ENCODE results near the gene CORIN.

Gene CORIN

DNA sequence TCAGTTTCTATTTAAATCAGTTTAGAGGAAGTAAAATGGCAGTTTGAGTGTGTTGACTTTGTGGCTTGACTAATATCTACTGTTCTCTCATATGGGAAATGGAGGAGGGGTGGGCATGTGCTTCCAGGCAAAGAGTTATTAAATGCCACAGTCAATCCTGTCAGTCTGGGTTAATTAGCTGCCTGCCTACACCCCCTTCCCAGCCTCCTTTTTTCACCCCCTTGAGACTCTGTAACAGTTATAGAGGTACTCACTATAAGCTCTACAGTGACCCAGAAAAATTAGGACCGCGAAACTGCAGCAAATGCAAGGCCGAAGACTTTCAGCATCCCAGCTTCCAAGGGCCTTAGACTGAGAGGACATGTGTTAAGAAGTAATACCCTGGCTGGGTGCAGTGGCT lies 165.2 kb downstream of the CORIN start:
- no peak for DNase-seq

DNA sequence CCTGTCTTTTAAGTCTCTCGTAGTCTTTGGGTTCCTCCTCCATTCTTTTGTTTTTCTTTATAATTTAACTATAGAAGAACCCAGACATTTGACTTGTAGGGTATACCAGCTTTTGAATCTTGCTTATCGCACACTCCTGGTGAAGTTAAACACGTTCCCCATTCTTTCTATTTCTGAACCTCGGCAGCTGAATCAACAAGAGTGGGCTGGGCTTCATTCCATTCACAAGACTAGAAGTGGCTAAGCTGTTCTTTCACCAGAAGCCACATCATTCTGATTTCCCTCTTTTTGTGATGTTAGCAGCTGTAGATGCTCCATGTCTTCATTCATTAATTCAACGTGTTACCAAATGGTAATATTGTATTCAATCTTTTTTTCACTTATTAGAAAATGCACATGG lies 167.9 kb downstream of the CORIN start:
- no peak for DNase-seq

DNA sequence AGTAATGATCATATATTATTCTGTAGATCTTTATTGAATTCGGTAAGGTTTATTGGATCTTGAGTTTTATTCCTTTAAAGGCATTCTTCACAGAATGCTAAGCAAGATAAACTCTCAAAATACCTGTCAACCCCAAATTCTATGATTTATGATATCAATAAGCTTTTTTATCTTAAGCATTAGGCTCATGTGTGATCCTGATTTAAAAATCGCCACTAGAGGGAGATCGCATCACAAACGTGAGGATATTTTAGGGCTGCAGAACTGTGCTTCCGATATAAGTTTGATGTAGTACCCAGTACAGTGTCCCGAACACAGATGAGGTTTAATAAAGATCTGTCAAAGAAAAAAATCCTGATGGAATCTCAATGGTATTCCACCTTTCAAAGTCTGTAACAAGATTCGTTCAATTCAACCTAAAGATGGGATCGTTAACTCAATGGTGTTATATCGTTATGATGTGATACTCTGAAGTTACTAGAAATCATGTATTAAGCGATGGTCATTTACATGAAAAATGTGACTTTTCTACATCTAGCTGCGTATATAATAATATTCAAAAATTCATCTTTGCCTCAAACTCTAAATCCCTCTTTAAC lies 169.0 kb downstream of the CORIN start:
- peak in 1 of 2 donors; percentile 18 for DNase-seq

DNA sequence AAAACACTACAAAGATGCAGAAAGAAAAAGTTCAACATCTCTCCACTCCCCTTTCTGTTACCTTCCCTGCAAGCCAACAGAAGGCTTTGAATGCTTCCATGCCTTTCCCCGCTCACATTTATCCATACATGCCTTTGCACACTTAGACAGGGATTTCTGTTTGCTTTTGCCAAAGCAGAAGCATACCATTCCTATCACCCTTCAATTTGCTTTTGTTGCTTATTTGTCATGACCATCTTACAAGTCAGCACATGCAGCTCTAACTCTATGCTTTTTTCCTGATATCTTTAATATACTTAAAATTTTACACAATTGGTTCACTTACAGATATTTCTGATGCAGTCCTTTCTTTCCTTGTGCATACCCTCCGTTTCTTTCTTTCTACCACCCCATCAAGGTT lies 169.6 kb downstream of the CORIN start:
- no peak for DNase-seq

DNA sequence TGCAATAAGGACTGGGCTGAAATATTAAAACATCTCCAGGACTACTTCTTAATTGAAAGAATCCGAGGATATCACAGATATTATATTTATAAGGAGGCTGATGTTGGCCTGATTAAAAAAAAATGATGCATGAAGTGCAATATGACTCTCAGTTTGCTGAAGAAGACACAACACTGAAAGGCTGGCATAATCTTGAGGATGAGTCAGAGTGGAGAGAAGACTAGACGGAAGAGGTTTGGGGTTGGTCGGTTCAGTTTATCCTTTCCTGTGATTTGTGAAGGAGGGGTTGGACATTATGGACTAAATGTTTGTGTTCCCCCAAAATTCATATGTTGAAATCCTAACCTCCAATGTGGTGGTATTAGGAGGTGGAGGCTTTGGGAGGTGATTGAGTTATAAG lies 170.3 kb downstream of the CORIN start:
- no peak for DNase-seq

DNA sequence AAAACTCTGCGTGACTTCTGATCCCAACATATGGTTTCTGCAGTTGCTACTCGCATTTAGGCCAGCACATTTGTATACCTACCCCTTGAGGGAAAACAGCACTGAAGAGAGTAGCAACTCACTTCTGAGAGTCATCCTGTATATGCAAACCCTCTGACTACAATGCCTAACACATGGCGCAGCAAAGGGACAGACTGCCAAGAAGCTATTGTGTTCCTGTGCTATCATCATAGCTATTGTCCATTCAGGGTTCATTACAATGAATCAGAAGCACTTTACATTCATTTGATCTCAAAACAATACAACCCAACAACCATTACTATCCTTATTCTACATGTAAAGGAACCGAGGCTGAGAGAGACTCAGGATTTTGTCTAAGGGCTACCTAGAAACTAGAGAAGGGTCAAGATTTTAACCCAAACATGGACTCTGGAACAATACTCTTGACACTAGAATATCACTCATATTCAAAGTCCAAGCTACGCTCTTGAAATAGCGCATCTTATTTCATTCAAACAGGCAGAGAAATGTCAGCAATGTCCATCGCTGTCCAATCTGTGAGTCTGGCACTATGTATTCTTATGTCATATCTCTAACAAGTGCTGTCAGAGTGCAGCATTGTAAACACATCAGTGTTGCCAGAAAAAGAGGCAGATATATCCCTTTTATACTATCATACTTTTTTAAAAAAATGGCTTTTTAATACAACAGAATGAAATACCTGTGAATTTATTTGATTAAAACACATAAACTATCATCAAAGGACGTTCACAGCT lies 173.6 kb downstream of the CORIN start:
- no peak for DNase-seq

DNA sequence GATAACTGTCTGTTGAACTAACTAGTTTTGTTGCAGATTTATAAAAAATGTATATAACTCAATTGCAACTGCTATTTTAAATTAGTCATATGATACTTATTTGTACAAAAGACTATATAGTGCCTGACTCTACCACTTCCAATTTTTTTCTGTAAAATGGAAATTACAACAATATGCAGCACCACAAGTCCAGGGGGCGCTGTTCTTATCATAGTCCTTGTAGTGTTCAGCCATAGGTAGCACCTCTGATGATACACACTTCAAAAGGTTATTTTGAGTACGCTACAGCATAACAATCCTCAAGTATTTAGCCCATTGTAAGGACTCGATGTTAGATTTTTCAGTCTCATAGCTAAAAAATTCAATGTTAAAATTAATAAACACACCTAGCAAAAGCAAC lies 174.9 kb downstream of the CORIN start:
- peak in 1 of 2 donors; percentile 7 for DNase-seq

DNA sequence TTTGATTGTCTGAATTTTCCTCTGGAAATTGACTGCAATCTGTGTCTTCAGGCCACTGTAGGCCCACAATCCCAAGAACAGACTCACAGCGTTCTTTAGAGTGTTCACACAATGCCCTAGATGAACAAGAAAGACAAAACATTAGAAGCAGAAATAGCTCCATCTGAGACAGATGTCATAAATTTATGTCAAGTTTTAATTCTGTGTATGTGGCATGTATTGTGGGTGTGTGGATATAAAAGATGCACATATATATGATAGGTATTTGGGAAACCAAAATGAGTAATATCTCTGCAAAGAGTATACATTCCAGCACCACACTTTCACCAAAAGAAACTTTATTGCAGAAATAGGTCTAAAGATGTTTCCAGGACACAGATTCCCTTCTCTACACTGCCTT lies 176.1 kb downstream of the CORIN start:
- DNase-seq, result no peak

DNA sequence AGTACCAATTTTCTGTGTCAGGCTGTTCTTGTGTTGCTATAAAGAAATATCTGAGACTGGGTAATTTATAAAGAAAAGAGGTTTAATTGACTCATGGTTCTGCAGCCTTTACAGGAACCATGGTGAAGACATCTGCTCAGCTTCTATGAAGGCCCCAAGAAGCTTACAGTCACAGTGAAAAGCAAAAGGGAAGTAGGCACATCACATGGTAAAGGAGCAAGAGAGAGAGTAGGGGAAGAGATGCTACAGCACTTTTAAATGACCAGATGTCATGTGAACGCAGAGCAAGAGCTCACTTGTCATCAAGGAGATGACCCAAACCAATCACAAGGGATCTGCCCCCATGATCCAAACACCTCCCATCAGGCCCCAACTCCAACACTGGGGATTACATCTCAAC lies 178.5 kb downstream of the CORIN start:
- no peak for DNase-seq

DNA sequence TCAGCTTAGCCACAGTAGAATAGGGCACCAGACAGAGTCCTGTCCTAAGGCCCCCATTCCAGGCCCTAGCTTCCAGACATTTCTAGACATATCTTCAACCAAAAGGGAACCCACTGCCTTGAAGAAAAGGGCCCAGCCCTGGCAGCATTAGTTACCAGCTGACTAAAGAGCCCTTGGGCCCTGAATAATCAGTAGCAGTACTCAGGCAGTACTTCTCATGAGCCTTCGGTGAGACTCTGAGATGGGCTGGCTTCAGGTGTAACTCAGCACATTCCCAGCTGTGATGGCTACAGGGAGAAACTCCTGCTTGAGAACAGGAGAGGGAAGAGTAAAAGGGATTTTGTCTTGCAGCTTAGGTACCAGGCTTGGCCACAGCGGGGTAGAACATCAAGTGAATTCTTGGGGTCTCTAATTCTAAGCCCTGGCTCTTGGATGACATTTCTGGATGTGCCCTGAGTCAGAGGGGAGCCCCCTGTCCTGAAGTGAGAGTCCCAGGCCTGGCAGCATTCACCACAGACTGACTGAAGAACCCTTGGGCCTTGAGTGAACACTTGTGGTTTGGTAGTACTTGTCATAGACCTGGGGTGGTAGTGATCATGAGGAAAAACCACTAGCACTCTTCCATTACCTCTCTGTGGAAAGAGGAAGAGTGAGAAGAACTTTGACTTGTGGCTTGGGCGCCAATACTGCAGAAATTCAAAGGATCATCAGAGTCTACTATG lies 182.7 kb downstream of the CORIN start:
- no peak for DNase-seq

DNA sequence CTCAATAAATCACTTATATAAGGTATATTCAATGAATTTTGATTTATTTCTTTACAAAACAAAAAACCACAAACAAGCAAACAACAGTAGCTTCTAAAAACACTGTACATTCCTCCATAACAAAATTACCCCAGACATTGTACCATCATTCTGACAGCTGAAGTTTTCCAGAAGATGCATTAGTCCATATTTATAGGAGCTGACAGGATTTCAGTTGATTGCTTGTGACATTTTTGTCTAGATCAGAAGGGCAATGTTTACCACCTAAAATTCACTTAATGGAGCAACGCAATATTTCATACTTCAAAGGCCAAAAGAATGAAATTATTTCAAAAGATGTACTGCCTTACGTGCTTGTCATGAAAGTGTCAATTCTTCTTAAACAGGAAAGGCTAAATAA lies 185.8 kb downstream of the CORIN start:
- DNase-seq, result no peak

DNA sequence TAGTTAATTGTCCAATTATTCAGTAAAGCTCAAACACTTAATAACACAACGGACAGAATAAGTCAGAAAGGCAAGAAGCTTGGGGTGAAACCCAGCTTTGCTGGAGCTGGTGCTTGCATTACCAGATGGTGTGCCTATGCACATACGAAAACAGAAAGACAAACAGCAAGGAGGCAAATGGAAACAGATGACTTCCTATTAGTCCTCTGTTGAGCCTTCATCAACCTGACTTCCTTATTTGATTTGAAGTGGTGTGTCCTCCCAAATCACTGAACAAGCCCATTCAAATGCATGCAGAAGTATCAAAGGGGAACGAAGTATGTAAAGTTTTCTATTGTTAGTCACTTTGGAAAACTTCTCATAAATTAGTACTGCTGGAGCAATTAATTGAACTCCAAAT lies 186.6 kb downstream of the CORIN start:
- DNase-seq, result no peak

DNA sequence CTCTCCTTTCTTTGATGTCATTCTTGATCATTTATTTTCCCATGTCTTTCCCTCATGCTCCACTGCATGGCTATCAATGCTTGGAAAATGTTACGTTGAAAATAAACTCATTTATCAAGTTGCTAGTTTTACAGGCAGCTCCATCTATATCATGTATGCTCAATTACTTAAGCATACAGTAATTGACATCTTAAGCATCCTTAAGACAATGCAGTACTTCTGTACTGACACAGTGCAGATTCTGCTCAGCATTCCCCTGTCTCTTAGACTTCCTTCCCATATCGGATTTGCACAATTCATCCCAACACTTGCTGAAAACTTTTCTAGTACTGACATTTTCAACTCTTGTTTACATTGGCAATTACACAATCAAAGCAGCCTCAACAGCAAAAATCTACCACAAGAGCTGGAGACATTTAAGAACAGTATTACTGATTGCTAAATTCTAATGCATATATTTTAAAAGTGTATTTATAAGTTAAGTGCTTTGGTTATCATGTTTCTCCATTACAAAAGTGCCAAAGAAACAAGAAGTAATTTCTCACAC lies 187.2 kb downstream of the CORIN start:
- no peak for DNase-seq

DNA sequence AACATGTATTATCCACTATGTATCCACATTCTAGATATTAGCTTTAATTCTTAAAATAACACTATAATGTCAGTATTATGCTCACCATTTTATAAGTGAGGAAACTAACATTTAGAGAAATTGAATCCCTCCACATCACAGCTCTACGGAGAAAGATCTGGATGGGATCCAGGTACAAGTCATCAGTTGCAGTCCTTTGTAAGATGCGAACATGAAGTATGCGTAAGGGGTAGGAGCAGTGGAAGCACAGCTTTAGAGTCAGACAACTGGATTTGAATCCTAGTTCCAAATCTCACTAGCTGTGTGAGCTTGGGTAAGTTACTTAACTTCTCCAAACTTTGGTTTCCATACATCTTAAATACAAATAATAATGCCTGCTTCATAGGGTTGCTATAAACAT lies 190.3 kb downstream of the CORIN start:
- DNase-seq, result no peak

DNA sequence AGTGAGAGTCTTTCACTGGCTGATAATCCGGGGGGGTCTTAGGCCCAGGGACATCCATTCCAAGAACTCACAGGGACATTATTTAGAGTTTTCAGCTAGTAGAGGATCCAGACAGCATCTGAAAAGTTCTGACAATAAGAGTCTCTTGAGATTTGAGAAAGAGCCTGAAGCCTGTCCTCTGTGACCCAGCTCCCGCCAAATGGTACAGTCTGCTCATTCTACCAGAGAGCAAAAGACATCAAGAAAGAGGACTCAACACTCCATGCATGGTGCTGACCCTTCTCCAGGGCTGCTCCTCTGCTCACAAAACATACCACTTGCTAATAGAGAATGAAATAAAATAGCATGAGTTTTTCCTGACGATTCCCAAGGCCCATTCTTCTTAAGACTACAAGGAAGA lies 190.8 kb downstream of the CORIN start:
- no peak for DNase-seq

DNA sequence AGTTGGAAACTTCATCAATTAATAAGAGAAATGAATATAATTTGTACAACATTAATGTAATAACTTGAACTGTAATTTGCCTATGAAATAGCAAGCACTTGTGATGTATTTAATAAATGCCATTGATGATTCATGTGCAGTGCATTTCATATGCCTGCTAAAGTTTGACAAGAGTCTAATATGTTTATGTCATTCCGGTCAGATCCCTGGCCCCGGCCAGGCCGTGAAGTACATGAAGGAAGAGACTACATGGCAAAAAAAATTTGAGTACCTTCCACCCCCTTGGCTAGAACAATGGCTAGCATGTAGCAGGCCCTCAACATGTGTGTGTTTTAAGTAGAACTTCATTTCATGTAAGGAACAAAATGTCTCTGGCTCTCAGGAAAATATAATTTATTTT lies 191.5 kb downstream of the CORIN start:
- DNase-seq, result no peak

DNA sequence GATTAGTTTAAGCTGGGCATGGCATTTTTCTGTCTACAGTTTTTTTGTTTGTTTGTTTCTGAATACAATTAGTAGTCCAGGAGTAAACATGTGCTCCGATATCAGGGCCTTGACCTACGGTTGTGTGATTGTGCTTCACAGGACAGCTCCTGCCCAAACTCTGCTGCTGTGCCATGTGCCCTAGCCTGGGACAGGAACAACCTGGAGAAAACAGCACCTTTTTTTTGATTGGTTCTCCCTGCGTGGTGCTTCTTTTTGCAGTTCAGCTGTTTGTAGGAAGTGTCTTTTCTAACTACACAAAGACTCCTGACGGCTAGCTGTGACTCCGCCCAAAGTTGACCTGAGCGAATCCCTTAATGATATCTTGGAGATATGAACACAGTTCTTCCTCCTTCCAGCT lies 194.0 kb downstream of the CORIN start:
- DNase-seq, result no peak

DNA sequence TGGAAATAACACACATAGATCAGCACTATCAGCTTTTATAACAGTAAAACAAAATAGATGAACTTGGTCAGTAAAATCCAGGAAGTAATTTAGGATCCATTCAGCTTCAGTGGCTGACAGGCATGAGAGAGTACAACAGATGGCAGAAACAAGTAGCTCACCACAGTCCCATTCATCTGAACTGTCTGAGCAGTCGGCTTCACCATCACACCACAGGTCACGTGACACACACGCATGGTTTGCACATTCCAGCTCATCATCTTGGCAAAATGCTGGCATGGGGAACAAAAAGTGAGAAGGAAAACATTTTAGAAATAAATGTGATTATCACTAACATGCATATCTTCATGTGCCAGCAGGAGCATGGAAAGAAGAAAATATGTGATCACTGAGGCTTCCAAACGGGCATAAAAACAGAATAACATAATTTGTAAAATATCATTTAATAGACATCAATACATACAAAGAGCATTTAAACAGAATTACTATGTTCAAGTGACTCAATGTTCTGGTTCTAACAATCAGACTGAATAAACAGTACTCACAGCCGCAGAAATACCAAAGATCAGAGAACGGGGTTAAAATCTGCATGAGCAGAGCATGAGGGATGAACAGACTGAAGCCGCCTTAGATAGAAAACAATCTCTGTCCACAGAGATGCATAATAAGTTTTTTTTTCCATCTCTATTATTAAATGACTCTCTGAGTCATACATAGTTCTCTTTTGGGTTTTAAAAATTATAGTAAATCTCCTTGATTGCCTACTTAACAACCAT lies 194.7 kb downstream of the CORIN start:
- DNase-seq, result no peak

DNA sequence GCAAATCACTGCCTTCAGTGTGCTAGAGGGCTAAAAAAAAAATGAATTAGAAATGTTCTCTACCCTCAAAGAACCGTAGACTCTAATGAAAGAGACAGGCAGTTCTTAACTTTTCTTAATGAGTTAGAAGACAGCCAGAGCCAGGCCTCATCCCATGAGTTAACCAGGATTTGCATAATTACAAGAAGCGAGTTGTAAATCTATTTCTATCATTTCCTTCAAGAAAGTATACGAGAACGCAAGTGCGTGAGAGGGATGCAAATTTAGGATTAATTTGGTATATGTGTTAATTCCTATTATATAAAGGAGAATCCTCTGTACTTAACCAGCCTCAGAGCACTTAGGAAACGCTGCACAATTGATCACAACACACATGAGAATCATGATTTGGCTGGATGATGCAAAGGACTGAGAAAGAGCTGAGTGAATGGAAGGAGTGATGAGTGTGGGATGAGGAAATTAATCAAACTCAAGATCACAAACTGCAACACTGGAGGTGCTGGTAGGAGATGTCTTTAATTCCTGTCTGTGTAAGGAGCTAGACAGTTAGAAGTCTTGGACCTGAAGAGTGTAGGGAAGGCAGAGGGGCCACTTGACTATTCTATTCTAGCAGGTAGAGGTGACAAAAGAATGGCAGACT lies 195.6 kb downstream of the CORIN start:
- no peak for DNase-seq

DNA sequence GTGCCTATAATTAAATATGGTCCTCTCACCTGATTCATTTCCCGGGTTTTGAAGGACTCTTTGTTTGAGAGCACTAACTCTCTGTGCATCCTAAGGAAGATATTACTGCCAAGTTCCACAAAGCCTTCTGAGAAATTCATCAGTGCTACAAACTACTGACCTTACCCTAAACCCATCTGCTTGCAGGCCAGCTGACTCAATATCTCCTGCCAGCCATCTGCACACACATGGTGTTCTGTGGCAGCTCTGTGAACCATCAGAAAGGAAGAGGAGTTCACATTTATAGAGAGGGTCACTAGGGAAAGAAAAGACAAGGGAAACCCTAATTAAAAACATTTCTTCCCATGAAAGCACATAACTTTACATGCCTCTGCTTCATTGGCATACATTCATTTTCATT lies 196.1 kb downstream of the CORIN start:
- no peak for DNase-seq

DNA sequence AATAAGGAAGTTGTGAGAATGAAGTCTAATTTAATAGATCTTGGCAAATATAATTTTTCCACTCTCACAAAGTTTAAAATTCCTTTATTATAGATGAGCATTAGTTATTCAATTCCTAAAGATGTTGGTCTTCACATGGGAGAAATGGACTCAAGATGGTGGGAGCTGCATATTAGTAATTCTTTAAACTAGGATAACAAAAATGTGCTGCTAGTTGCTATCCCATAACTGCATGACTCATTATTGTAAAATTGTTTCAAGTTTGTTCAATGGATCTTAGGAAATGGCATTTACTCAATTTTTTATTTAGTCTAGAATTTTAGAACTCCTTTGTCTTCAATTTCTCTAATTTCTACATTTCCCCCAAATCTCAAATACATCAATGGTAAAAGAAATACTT lies 197.0 kb downstream of the CORIN start:
- no peak for DNase-seq

DNA sequence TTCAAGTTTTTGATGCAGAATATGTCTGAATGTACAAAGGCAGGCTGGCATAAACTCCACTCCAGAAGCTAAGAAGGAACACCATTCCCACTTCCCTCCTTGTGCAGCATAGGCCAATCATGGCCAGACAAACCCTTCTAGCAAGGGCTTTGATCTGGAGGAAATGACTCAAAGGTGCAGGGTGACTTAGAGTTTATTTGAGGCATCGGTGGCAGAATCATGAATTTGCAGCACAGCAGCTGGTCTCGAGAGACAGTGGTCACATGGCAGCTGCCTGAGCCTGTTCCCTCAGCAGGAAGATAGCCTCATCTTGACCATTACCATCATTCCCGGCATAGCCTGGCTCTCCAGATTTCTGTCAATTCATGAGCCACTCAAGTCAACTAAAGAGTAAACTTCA lies 198.3 kb downstream of the CORIN start:
- DNase-seq, result no peak

DNA sequence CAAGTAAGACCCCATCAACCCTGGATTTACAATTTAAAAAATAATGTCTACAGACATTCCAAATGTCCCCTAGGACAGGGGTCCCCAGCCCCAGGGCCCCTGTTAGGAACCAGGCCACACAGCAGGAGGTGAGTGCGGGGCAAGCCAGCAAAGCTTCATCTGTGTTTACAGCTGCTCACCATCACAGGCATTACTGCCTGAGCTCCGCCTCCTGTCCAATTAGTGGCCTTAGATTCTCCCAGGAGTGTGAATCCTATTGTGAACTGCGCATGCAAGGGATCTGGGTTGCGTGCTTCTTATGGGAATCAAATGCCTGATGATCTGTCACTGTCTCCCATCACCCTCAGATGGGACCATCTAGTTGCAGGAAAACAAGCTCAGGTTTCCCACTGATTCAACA lies 206.7 kb downstream of the CORIN start:
- no peak for DNase-seq

Data from activated CD4-positive, alpha-beta T cell treated with anti-CD3 and anti-CD28 coated beads for 4 hours (primary cell).